Right atrium auricular region (tissue), 2 donors: ENCODE data around the gene ZNF74. TPM values are rescaled to one million over a fixed set of nuclear protein-coding genes. Genes with fewer than 3 reads are reported as not detected.

Experiments used
- DNase-seq: peaks from one replicate; pipeline ENCODE4 v3.0.0-alpha.2; 2019; ENCODE audit warnings: low spot score
- H3K27ac ChIP-seq, 2 donors: fragments of 200-600 bp; sonication (generic); 1 replicate in 1 of 2; 2 replicates in 1 of 2; pipeline ENCODE4 v1.5.1; 2016 to 2019
- H3K27me3 ChIP-seq, 2 donors: fragments of 200-600 bp; sonication (generic); one replicate each; pipeline versions ENCODE4 v1.5.1 to v1.6.0; 2017 to 2019
- H3K36me3 ChIP-seq: fragments of 200-600 bp; sonication (generic); one replicate; pipeline ENCODE4 v1.5.1; 2016
- H3K4me1 ChIP-seq, 2 donors: fragments of 200-600 bp; sonication (generic); one replicate each; pipeline versions ENCODE4 v1.5.1 to v1.6.0; 2017 to 2019
- H3K4me3 ChIP-seq, 2 donors: fragments of 200-600 bp; sonication (generic); 1 replicate in 1 of 2; 2 replicates in 1 of 2; pipeline ENCODE4 v1.5.1; 2017 to 2019; ENCODE audit warnings: mild to moderate bottlenecking in 1 of 2, moderate library complexity in 1 of 2
- H3K9me3 ChIP-seq, 2 donors: fragments of 200-600 bp; sonication (generic); one replicate each; pipeline ENCODE4 v1.5.1; 2019
- CTCF ChIP-seq, 2 donors: fragments of 200-600 bp; sonication (generic); IDR thresholded peaks; one replicate each; pipeline ENCODE4 v1.5.1; 2019; ENCODE audit warnings: antibody characterized with exemption in 2 of 2
- total RNA-seq, 2 donors: library from RNA; depleted of rRNA; stranded (reverse); fragments of >200 nt; gene quantifications; one replicate each; pipeline ENCODE4 v1.1.0, GENCODE V29; 2016

The ZNF74 gene
- total RNA-seq, 2 donors from 2014 or later, result 5.6 to 6.3 TPM

GRCh38 chr22:20380486-20380885, 13.5 kb upstream of the ZNF74 start:
- no peak for TF ChIP-seq CTCF (IDR thresholded peaks at IDR 0.05)
- no peaks in the 10 kb centered on the region for H3K36me3 ChIP-seq
- H3K27me3 ChIP-seq, result no peaks in the 10 kb centered on the region
- no peak overlapping the region for H3K27ac ChIP-seq
- H3K4me1 ChIP-seq, result no peaks in the 10 kb centered on the region
- H3K4me3 ChIP-seq, result no peak overlapping the region
- DNase-seq, result no peak
- no peaks in the 10 kb centered on the region for H3K9me3 ChIP-seq

- Histone ChIP-seq H3K4me3 (no peak overlapping the region), H3K27ac (no peak overlapping the region), H3K9me3 (no peaks in the 10 kb centered on the region), H3K36me3 (no peaks in the 10 kb centered on the region), H3K27me3 (no peaks in the 10 kb centered on the region), H3K4me1 (no peaks in the 10 kb centered on the region)
- no peak for DNase-seq
- no peak for TF ChIP-seq CTCF (IDR thresholded peaks at IDR 0.05)
Measured at GRCh38 chr22:20383538-20383937, 10.4 kb upstream of the ZNF74 start.

GRCh38 chr22:20384171-20384570, 9.8 kb upstream of the ZNF74 start:
- no peak for TF ChIP-seq CTCF (IDR thresholded peaks at IDR 0.05)
- no peaks in the 10 kb centered on the region for H3K36me3 ChIP-seq
- no peak overlapping the region for H3K27ac ChIP-seq
- no peak overlapping the region for H3K4me3 ChIP-seq
- DNase-seq, result no peak
- no peaks in the 10 kb centered on the region for H3K4me1 ChIP-seq
- H3K9me3 ChIP-seq, result no peaks in the 10 kb centered on the region
- no peaks in the 10 kb centered on the region for H3K27me3 ChIP-seq

- no peak for DNase-seq
- no peak for TF ChIP-seq CTCF (IDR thresholded peaks at IDR 0.05)
- no peak overlapping the region for H3K27ac ChIP-seq
- no peaks in the 10 kb centered on the region for H3K4me1 ChIP-seq
- H3K9me3 ChIP-seq, result no peaks in the 10 kb centered on the region
- H3K36me3 ChIP-seq, result no peaks in the 10 kb centered on the region
- H3K4me3 ChIP-seq, result no peak overlapping the region
- H3K27me3 ChIP-seq, result no peaks in the 10 kb centered on the region
Measured at GRCh38 chr22:20384865-20385264, 9.1 kb upstream of the ZNF74 start.

GRCh38 chr22:20386336-20386735, 7.6 kb upstream of the ZNF74 start:
- H3K27me3 ChIP-seq, result no peaks in the 10 kb centered on the region
- no peak for TF ChIP-seq CTCF (IDR thresholded peaks at IDR 0.05)
- H3K4me3 ChIP-seq, result no peak overlapping the region
- DNase-seq, result no peak
- no peak overlapping the region for H3K27ac ChIP-seq
- no peaks in the 10 kb centered on the region for H3K4me1 ChIP-seq
- no peaks in the 10 kb centered on the region for H3K9me3 ChIP-seq
- no peaks in the 10 kb centered on the region for H3K36me3 ChIP-seq

- no peak overlapping the region for H3K27ac ChIP-seq
- no peak for TF ChIP-seq CTCF (IDR thresholded peaks at IDR 0.05)
- no peak overlapping the region for H3K4me3 ChIP-seq
- DNase-seq, result no peak
- H3K36me3 ChIP-seq, result no peaks in the 10 kb centered on the region
- H3K9me3 ChIP-seq, result no peaks in the 10 kb centered on the region
- no peaks in the 10 kb centered on the region for H3K27me3 ChIP-seq
- H3K4me1 ChIP-seq, result no peaks in the 10 kb centered on the region
Measured at GRCh38 chr22:20386972-20387371, 7.0 kb upstream of the ZNF74 start.
